MM.1S (cell line): ENCODE results near the gene HRG.
"Not testable (repeated sequence)": the region's sequence is repeated elsewhere in the genome, so short reads cannot be mapped to it uniquely, and the experiment has no call there.

Experiments
- DNase-seq: peaks from one replicate; pipeline ENCODE4 v3.0.0-alpha.2; 2015
- H2AFZ ChIP-seq: fragments of 300-600 bp; sonication (generic); 2 replicates; pipeline ENCODE4 v1.6.0; 2016; ENCODE audit warnings: antibody characterized with exemption, low read length
- H3F3A ChIP-seq: fragments of 300-600 bp; sonication (generic); 2 replicates; pipeline ENCODE4 v1.6.1; 2016; ENCODE audit warnings: mild to moderate bottlenecking, antibody characterized with exemption, low read length, moderate library complexity, mixed read lengths; ENCODE audit not compliant: insufficient read depth
- H3K27ac ChIP-seq: fragments of 300-600 bp; sonication (generic); 2 replicates; pipeline ENCODE4 v1.5.1; 2016; ENCODE audit warnings: mild to moderate bottlenecking, low read length
- H3K27me3 ChIP-seq: fragments of 300-600 bp; sonication (generic); replicated peaks from 2 replicates; pipeline ENCODE4 v1.6.0; 2016; ENCODE audit warnings: low read length; ENCODE audit not compliant: insufficient read depth
- H3K36me3 ChIP-seq: fragments of 300-600 bp; sonication (generic); replicated peaks from 2 replicates; pipeline ENCODE4 v1.6.1; 2016; ENCODE audit warnings: mild to moderate bottlenecking, low read length, mixed read lengths; ENCODE audit not compliant: insufficient read depth
- H3K4me1 ChIP-seq: fragments of 300-600 bp; sonication (generic); 2 replicates; pipeline ENCODE4 v1.6.1; 2016; ENCODE audit warnings: low read length, mixed read lengths
- H3K4me2 ChIP-seq: fragments of 300-600 bp; sonication (generic); 2 replicates; pipeline ENCODE4 v1.6.0; 2016; ENCODE audit warnings: low read depth, low read length
- H3K4me3 ChIP-seq: fragments of 300-600 bp; sonication (generic); 2 replicates; pipeline ENCODE4 v1.5.1; 2016; ENCODE audit warnings: low read length, mixed read lengths
- H3K79me2 ChIP-seq: fragments of 300-600 bp; sonication (generic); 2 replicates; pipeline ENCODE4 v1.6.1; 2016; ENCODE audit warnings: mixed run types, low read length, mixed read lengths
- H3K9ac ChIP-seq: fragments of 300-600 bp; sonication (generic); 2 replicates; pipeline ENCODE4 v1.6.1; 2016; ENCODE audit warnings: low read length, mixed read lengths
- H3K9me2 ChIP-seq: fragments of 300-600 bp; sonication (generic); replicated peaks from 2 replicates; pipeline ENCODE4 v1.6.1; 2016; ENCODE audit warnings: mild to moderate bottlenecking, low read length, mixed read lengths; ENCODE audit not compliant: insufficient read depth
- H3K9me3 ChIP-seq: fragments of 300-600 bp; sonication (generic); replicated peaks from 2 replicates; pipeline ENCODE4 v1.6.1; 2016; ENCODE audit warnings: mild to moderate bottlenecking, low read length, mixed read lengths; ENCODE audit not compliant: insufficient read depth
- H4K20me1 ChIP-seq: fragments of 300-600 bp; sonication (generic); 2 replicates; pipeline ENCODE4 v1.6.1; 2016; ENCODE audit warnings: mild to moderate bottlenecking, low read length, moderate library complexity, mixed read lengths; ENCODE audit not compliant: insufficient read depth
- EZH2 ChIP-seq: fragments of 300-600 bp; sonication (generic); optimal IDR thresholded peaks from 2 replicates; pipeline ENCODE3; 2017; ENCODE audit warnings: low read depth, mild to moderate bottlenecking, antibody characterized with exemption, low read length, mixed read lengths
- EZH2phosphoT487 ChIP-seq: fragments of 300-600 bp; sonication (generic); IDR thresholded peaks from 2 replicates; pipeline ENCODE4 v1.6.1; 2018; ENCODE audit warnings: antibody characterized with exemption, low read length
- TF ChIP-seq, protein P1 (sequence below): fragments of 300-600 bp; sonication (generic); IDR thresholded peaks from 2 replicates; pipeline ENCODE4 v1.5.1; 2016; ENCODE audit warnings: antibody characterized with exemption, low read length, mixed read lengths

The HRG gene

DNA sequence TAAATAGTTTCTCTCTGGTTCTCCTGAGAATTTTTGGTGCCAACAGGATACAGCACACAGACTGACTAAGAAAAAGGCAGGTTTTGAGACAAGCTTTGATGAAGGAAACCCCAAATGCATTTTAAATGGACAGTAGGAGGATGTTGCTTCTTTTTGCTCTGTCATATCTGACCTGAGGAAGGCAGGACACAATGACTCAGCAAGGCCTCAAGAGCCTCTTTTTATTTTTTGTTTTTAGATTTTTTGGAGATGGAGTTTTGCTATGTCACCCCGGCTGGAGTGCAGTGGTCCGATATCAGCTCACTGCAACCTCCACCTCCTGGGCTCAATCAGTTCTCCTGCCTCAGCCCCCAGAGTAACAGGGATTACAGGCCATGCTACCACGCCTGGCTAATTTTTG is 34.5 kb downstream of the HRG start:
- Histone ChIP-seq H3K9me3 (no peaks in the 10 kb centered on the region), H3K4me2 (no peak overlapping the region), H3K9ac (no peak overlapping the region), H3K4me3 (no peak overlapping the region), H3K27ac (no peak overlapping the region), H3K4me1 (no peaks in the 10 kb centered on the region), H3K27me3 (no peaks in the 10 kb centered on the region), H3K9me2 (no peaks in the 10 kb centered on the region), H3K36me3 (no peaks in the 10 kb centered on the region), H2AFZ (no peak overlapping the region), H3F3A (no peaks in the 10 kb centered on the region), H4K20me1 (no peaks in the 10 kb centered on the region), H3K79me2 (no peaks in the 10 kb centered on the region)
- TF ChIP-seq, protein P1, sequence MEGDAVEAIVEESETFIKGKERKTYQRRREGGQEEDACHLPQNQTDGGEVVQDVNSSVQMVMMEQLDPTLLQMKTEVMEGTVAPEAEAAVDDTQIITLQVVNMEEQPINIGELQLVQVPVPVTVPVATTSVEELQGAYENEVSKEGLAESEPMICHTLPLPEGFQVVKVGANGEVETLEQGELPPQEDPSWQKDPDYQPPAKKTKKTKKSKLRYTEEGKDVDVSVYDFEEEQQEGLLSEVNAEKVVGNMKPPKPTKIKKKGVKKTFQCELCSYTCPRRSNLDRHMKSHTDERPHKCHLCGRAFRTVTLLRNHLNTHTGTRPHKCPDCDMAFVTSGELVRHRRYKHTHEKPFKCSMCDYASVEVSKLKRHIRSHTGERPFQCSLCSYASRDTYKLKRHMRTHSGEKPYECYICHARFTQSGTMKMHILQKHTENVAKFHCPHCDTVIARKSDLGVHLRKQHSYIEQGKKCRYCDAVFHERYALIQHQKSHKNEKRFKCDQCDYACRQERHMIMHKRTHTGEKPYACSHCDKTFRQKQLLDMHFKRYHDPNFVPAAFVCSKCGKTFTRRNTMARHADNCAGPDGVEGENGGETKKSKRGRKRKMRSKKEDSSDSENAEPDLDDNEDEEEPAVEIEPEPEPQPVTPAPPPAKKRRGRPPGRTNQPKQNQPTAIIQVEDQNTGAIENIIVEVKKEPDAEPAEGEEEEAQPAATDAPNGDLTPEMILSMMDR, result no peak
- TF ChIP-seq EZH2 (no peak), EZH2phosphoT487 (no peak)
- no peak for DNase-seq

DNA sequence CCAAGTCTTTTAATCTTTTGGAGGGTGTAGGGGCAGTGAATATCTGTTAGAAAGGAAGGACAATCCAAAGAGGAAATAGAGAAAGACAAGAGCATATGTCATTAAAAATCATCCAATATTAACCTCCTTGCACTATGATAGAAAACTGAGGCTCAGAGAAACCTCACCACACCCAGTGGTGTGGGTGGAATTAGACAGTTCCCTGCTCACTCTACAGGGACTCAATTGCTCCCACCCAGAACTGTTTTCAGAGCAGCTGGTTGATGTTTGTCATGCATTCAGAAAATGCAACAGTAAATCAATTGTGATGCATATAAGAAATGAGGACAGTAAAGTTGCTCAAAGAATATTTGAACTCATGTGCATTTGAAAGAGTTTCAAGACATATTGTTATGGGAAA is 36.6 kb downstream of the HRG start:
- H3K27ac ChIP-seq, H4K20me1 ChIP-seq, H3K36me3 ChIP-seq, H3K9ac ChIP-seq, H3K4me3 ChIP-seq, H3K4me2 ChIP-seq, H3K27me3 ChIP-seq, H3F3A ChIP-seq, DNase-seq, H2AFZ ChIP-seq, H3K9me3 ChIP-seq, H3K79me2 ChIP-seq, H3K9me2 ChIP-seq: not testable (repeated sequence)
- peaks cover 11% of the 10 kb centered on the region for H3K4me1 ChIP-seq

DNA sequence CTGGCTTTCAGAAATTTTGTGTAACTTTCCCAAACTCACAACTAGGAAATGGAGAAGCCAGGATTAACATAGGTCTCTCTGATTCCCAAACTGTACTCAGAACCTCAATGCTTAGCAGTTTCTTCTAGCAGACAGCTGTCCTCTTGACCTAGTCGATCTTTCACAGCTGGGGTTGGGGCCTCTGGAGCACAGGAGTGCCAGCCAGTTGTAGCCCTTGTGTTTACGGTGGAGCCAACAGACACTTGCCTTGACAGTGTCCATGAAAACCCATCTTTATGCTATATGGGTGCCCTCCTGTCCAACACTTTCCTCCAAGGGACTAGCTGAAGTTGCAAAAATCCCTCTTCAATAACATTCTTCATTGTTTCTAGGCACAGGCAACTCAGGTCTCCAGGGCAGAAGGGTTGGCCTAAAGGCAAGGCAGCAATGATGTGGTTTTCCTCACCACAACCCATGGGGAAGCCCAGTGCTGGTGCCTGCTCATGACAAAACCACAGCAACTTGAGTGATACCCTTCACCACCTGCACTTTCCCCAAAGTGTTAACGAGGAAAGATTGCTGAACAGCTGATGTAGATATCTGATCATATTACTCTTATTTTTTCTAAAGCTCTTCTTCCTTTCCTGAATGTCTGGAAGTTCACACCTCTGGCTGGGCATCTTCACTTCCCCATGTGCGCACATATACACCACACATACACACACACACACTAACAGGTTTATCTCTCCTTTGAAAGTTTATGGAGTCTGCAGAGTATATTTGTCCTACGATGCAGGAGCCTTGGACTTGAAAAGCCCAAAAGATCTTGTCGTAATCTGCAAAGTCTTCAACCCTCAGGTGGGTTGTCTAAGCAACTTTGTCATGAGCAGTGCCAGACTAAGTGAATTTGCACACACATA is 40.3 kb downstream of the HRG start:
- Histone ChIP-seq H3K4me2 (no peak overlapping the region), H3K9me2 (no peaks in the 10 kb centered on the region), H4K20me1 (no peaks in the 10 kb centered on the region), H3K9me3 (no peaks in the 10 kb centered on the region), H3K79me2 (no peaks in the 10 kb centered on the region), H3K4me3 (no peak overlapping the region), H3F3A (peaks cover 9% of the 10 kb centered on the region), H3K36me3 (no peaks in the 10 kb centered on the region), H3K27ac (no peak overlapping the region), H3K27me3 (no peaks in the 10 kb centered on the region), H3K9ac (no peak overlapping the region), H3K4me1 (peaks cover 11% of the 10 kb centered on the region), H2AFZ (no peak overlapping the region)
- no peak for TF ChIP-seq EZH2
- TF ChIP-seq, protein P1, result no peak
- no peak for TF ChIP-seq EZH2phosphoT487
- DNase-seq, result peak; percentile 89
